Calu3 (cell line): Measurements from ENCODE around the gene NKD1. TPM values are rescaled to one million over a fixed set of nuclear protein-coding genes. Genes with fewer than 3 reads are reported as not detected.

Experiments
- total RNA-seq: library from RNA; stranded (reverse); gene quantifications from 2 replicates; pipeline ENCODE4 v1.2.3, GENCODE V29; 2022

NKD1 gene
- total RNA-seq, 1 experiment from 2014 or later, result 0.31 TPM

Other genes with a start within 250 kb of the NKD1 start
- 96.0 and 98.7 TPM in 2 replicates for gene BRD7, start 179.4 kb upstream of the NKD1 start, total RNA-seq
- gene SNX20, start 132.9 kb downstream of the NKD1 start, total RNA-seq, result not detected in 2 replicates
- gene NOD2, start 145.2 kb downstream of the NKD1 start, total RNA-seq, result 0.87 and 1.1 TPM in 2 replicates
- 29.2 and 31.8 TPM in 2 replicates for gene CYLD, start 193.7 kb downstream of the NKD1 start, total RNA-seq